DMS79 (cell line): ENCODE data around the gene CSNK2A3.

Source experiments
- DNase-seq: peaks from one replicate; lab custom pipeline; 2025; lab: John Stamatoyannopoulos, UW

CSNK2A3 gene

GRCh38 chr11:11335043-11335442 lies 18.0 kb downstream of the CSNK2A3 start:
- no peak for DNase-seq

- DNase-seq, result no peak
Measured at GRCh38 chr11:11334607-11335006, 18.4 kb downstream of the CSNK2A3 start.

- DNase-seq, result no peak
Measured at GRCh38 chr11:11332141-11332710, 20.8 kb downstream of the CSNK2A3 start.

- no peak for DNase-seq
Measured at GRCh38 chr11:11329062-11329806, 23.8 kb downstream of the CSNK2A3 start.

GRCh38 chr11:11324090-11324489 lies 29.0 kb downstream of the CSNK2A3 start:
- no peak for DNase-seq

GRCh38 chr11:11322101-11322500 lies 30.9 kb downstream of the CSNK2A3 start:
- no peak for DNase-seq

- no peak for DNase-seq
Measured at GRCh38 chr11:11320825-11321224, 32.2 kb downstream of the CSNK2A3 start.

- DNase-seq, result no peak
Measured at GRCh38 chr11:11318961-11319360, 34.1 kb downstream of the CSNK2A3 start.

GRCh38 chr11:11318461-11318860 lies 34.6 kb downstream of the CSNK2A3 start:
- DNase-seq, result no peak

GRCh38 chr11:11316651-11317230 lies 36.3 kb downstream of the CSNK2A3 start:
- DNase-seq, result no peak

GRCh38 chr11:11313902-11314692 lies 39.0 kb downstream of the CSNK2A3 start:
- no peak for DNase-seq

- DNase-seq, result no peak
Measured at GRCh38 chr11:11313426-11313825, 39.6 kb downstream of the CSNK2A3 start.

GRCh38 chr11:11312738-11313137 lies 40.3 kb downstream of the CSNK2A3 start:
- no peak for DNase-seq

- DNase-seq, result no peak
Measured at GRCh38 chr11:11311169-11311568, 41.9 kb downstream of the CSNK2A3 start.

- DNase-seq, result no peak
Measured at GRCh38 chr11:11309906-11310305, 43.1 kb downstream of the CSNK2A3 start.

- no peak for DNase-seq
Measured at GRCh38 chr11:11308249-11308648, 44.8 kb downstream of the CSNK2A3 start.

GRCh38 chr11:11306855-11307254 lies 46.2 kb downstream of the CSNK2A3 start:
- no peak for DNase-seq

GRCh38 chr11:11304550-11304949 lies 48.5 kb downstream of the CSNK2A3 start:
- no peak for DNase-seq

- DNase-seq, result no peak
Measured at GRCh38 chr11:11302565-11302964, 50.5 kb downstream of the CSNK2A3 start.
